B cell (primary cell): ENCODE results near the gene RPRD1A. TPM values are rescaled to one million over a fixed set of nuclear protein-coding genes. Genes with fewer than 3 reads are reported as not detected.
A peak's percentile ranks its signal among the peaks of the same experiment; 100 is the strongest.

Experiments used
- ATAC-seq: fragments of 200-7000 bp; cut with Tn5 transposase; one replicate; pipeline ENCODE4 v1.10.0; 2021; ENCODE audit warnings: low read depth, mild to moderate bottlenecking, moderate number of reproducible peaks, moderate library complexity
- CTCF ChIA-PET: fragments of 350-600 bp; sonication (Branson Sonifier 250); formaldehyde crosslinking; loops from one replicate; lab custom pipeline; 2021; ENCODE audit warnings: antibody characterized with exemption, inconsistent platforms; lab: Charles Lee
- POLR2A ChIA-PET: fragments of 350-600 bp; sonication (Branson Sonifier 250); formaldehyde crosslinking; loops from one replicate; lab custom pipeline; 2021; ENCODE audit warnings: antibody characterized with exemption; lab: Charles Lee
- DNase-seq: peaks from one replicate; pipeline ENCODE4 v3.0.0; 2013
- H2AFZ ChIP-seq: 2 replicates; pipeline ENCODE4 v1.6.1; 2012; ENCODE audit warnings: mild to moderate bottlenecking, low read depth, low read length; ENCODE audit not compliant: insufficient read depth, poor library complexity, severe bottlenecking
- H3K27ac ChIP-seq, 2 donors: 1 replicate in 1 of 2; 2 replicates in 1 of 2; pipeline ENCODE4 v1.5.1; 2012 to 2013; ENCODE audit warnings: low read length in 2 of 2, mild to moderate bottlenecking in 2 of 2, moderate library complexity in 1 of 2
- H3K27me3 ChIP-seq, 4 experiments: fragments of 200-600 bp in 1 of 4; sonication (generic) in 1 of 4; replicated peaks in 1 of 4; 1 replicate in 2 of 4; 2 replicates in 2 of 4; pipeline versions ENCODE4 v1.6.1 to v1.7.0; 2013 to 2016; ENCODE audit warnings: low read length in 3 of 4, mild to moderate bottlenecking in 2 of 4, mixed read lengths in 1 of 4, moderate library complexity in 1 of 4; ENCODE audit not compliant: insufficient read depth in 4 of 4, control insufficient read depth in 3 of 4; ENCODE audit errors: control extremely low read depth in 1 of 4
- H3K36me3 ChIP-seq, 2 experiments: replicated peaks in 1 of 2; 1 replicate in 1 of 2; 2 replicates in 1 of 2; pipeline versions ENCODE4 v1.6.1 to v1.7.1; 2013; ENCODE audit warnings: low read length in 1 of 2; ENCODE audit not compliant: insufficient read depth in 2 of 2, control insufficient read depth in 1 of 2; ENCODE audit errors: control extremely low read depth in 1 of 2, extremely low read depth in 1 of 2
- H3K4me1 ChIP-seq, 2 donors: fragments of 200-600 bp in 1 of 2; sonication (generic) in 1 of 2; 1 replicate in 1 of 2; 2 replicates in 1 of 2; pipeline versions ENCODE4 v1.5.1 to v1.6.1; 2013 to 2017; ENCODE audit warnings: low read length in 2 of 2; ENCODE audit not compliant: control insufficient read depth in 2 of 2, insufficient read depth in 2 of 2
- H3K4me2 ChIP-seq: replicated peaks from 2 replicates; pipeline ENCODE3; 2012; ENCODE audit warnings: mild to moderate bottlenecking, low read depth, low read length; ENCODE audit not compliant: poor library complexity, severe bottlenecking
- H3K4me3 ChIP-seq, 5 experiments: fragments of 200-600 bp in 1 of 5; sonication (generic) in 1 of 5; 1 replicate in 3 of 5; 2 replicates in 2 of 5; pipeline versions ENCODE4 v1.5.1 to v1.7.0; 2011 to 2016; ENCODE audit warnings: low read length in 4 of 5, mild to moderate bottlenecking in 4 of 5, low read depth in 2 of 5, control low read depth in 1 of 5, moderate library complexity in 1 of 5; ENCODE audit not compliant: insufficient read depth in 1 of 5; ENCODE audit errors: control extremely low read depth in 1 of 5, extremely low read depth in 1 of 5
- H3K79me2 ChIP-seq: fragments of 200-600 bp; sonication (generic); one replicate; pipeline ENCODE4 v1.6.0; 2016; ENCODE audit warnings: low read length; ENCODE audit not compliant: control insufficient read depth, insufficient read depth
- H3K9ac ChIP-seq: fragments of 200-600 bp; sonication (generic); 2 replicates; pipeline ENCODE4 v1.6.1; 2017; ENCODE audit warnings: mild to moderate bottlenecking, low read length, moderate library complexity
- H3K9me3 ChIP-seq, 3 donors: one replicate each; pipeline versions ENCODE4 v1.6.1 to v1.7.1; 2013; ENCODE audit warnings: low read length in 2 of 3; ENCODE audit not compliant: control insufficient read depth in 2 of 3, insufficient read depth in 1 of 3; ENCODE audit errors: control extremely low read depth in 1 of 3
- H4K20me1 ChIP-seq: 2 replicates; pipeline ENCODE4 v1.6.0; 2012; ENCODE audit warnings: mild to moderate bottlenecking, low read length; ENCODE audit not compliant: insufficient read depth, control insufficient read depth, poor library complexity, severe bottlenecking
- H3K27ac Mint-ChIP-seq: one replicate; pipeline ENCODE4 v1.8.0; 2021; ENCODE audit warnings: mixed read lengths
- H3K27me3 Mint-ChIP-seq: one replicate; pipeline ENCODE4 v1.8.0; 2021; ENCODE audit warnings: mixed read lengths
- H3K4me1 Mint-ChIP-seq: one replicate; pipeline ENCODE4 v1.8.0; 2021; ENCODE audit warnings: mixed read lengths
- H3K4me3 Mint-ChIP-seq: one replicate; pipeline ENCODE4 v1.8.0; 2021; ENCODE audit warnings: mixed read lengths
- H3K9me3 Mint-ChIP-seq: one replicate; pipeline ENCODE4 v1.8.0; 2022; ENCODE audit warnings: mixed read lengths; ENCODE audit not compliant: insufficient read depth
- CTCF ChIP-seq: fragments of 200-600 bp; IDR thresholded peaks from one replicate; pipeline ENCODE4 v1.8.0; 2022; ENCODE audit warnings: antibody characterized with exemption, mild to moderate bottlenecking
- EZH2 ChIP-seq: IDR thresholded peaks from 2 replicates; pipeline ENCODE4 v1.6.1; 2012; ENCODE audit warnings: borderline replicate concordance, low read depth, mild to moderate bottlenecking, moderate library complexity, low read length; ENCODE audit not compliant: insufficient read depth, poor library complexity, severe bottlenecking
- WGBS: methylation state at CpG from one replicate; pipeline ENCODE4 v1.1.5; 2013; ENCODE audit warnings: missing lambda C conversion rate; ENCODE audit not compliant: insufficient coverage; 5-methylcytosine and 5-hydroxymethylcytosine counted together
- intact Hi-C: fragments of 100-400 bp; cut with micrococcal nuclease; formaldehyde crosslinking; loops from one replicate; pipeline ENCODE4 v1.10.0; 2022
- polyA plus RNA-seq: library from polyadenylated mRNA; depleted of rRNA; stranded (reverse); fragments of >200 nt; gene quantifications from 2 replicates; pipeline ENCODE4 v1.2.3, GENCODE V29; 2012
- total RNA-seq, 2 donors: library from RNA; stranded (reverse); fragments of 120-200 nt in 1 of 2; gene quantifications; 1 replicate in 1 of 2; 2 replicates in 1 of 2; pipeline versions ENCODE4 v1.2.3 to v1.2.4, GENCODE V29; 2013 to 2022

RPRD1A gene
- total and polyA plus RNA-seq, 2 donors (not counting 1 experiment from before 2014, with no cell fraction given), result 27.6 to 62.6 TPM

- WGBS, result over 99% methylated on average over 26 of the region's 31 CpGs
- intact Hi-C loops, result loop anchor here (10.0 kb wide), 1 partner anchor 479 kb away; the partner anchor contains the start of gene GALNT1
- peak overlapping the region; percentile 30 for H3K4me3 Mint-ChIP-seq
These were observed 3.1 kb downstream of the RPRD1A start for GRCh38 chr18:36064027-36064808.

GRCh38 chr18:36058674-36059073 is 8.7 kb downstream of the RPRD1A start:
- WGBS, result no CpG with 5 or more reads among the region's 3 CpGs
- H3K27ac Mint-ChIP-seq, result peak overlapping the region; percentile 63
- H3K27me3 ChIP-seq, result no peaks in the 10 kb centered on the region
- H4K20me1 ChIP-seq, result peaks cover 21% of the 10 kb centered on the region
- peaks cover 0 to 4% (median 0%) of the 10 kb centered on the region in 3 donors for H3K9me3 ChIP-seq
- DNase-seq, result no peak
- TF ChIP-seq CTCF, result no peak
- no peak for TF ChIP-seq EZH2
- peak overlapping the region; percentile 5 for H3K4me2 ChIP-seq
- no peak overlapping the region for H3K27ac ChIP-seq
- peaks cover 99% of the 10 kb centered on the region for H3K79me2 ChIP-seq
- no peaks in the 10 kb centered on the region for H3K36me3 ChIP-seq
- H3K9ac ChIP-seq, result no peak overlapping the region
- H3K4me3 Mint-ChIP-seq, result no peak overlapping the region
- H3K9me3 Mint-ChIP-seq, result no peaks in the 10 kb centered on the region
- no peak overlapping the region for H3K4me3 ChIP-seq
- H3K4me1 Mint-ChIP-seq, result peaks cover 61% of the 10 kb centered on the region
- H3K27me3 Mint-ChIP-seq, result no peaks in the 10 kb centered on the region
- H2AFZ ChIP-seq, result no peak overlapping the region
- intact Hi-C loops, result no loop called here
- POLR2A ChIA-PET, result no interaction called here
- ATAC-seq, result no peak
- CTCF ChIA-PET, result no interaction called here
- peaks cover 34 to 40% of the 10 kb centered on the region in 2 donors for H3K4me1 ChIP-seq

More at GRCh38 chr18:36064027-36064808, 3.1 kb downstream of the RPRD1A start:
- Histone ChIP-seq H3K79me2 (peaks cover 80% of the 10 kb centered on the region), H4K20me1 (peaks cover 5% of the 10 kb centered on the region), H3K9ac (no peak overlapping the region), H3K4me2 (peak overlapping the region; percentile 32), H2AFZ (no peak overlapping the region), H3K27ac (peak overlapping the region in 1 of 2 donors; percentile 64), H3K9me3 (peaks cover 0 to 14% (median 0%) of the 10 kb centered on the region in 3 donors), H3K36me3 (no peaks in the 10 kb centered on the region), H3K27me3 (no peaks in the 10 kb centered on the region), H3K4me3 (no peak overlapping the region), H3K4me1 (peaks cover 44 to 51% of the 10 kb centered on the region in 2 donors)
- Mint-ChIP-seq H3K27ac (peak overlapping the region; percentile 53), H3K9me3 (no peaks in the 10 kb centered on the region), H3K4me1 (peaks cover 61% of the 10 kb centered on the region), H3K27me3 (no peaks in the 10 kb centered on the region)
- ATAC-seq (no peak), DNase-seq (no peak)
- ChIA-PET POLR2A (no interaction called here), CTCF (interaction anchor here (0.9 to 2.1 kb wide), 4 partner anchors 32 to 220 kb away, joined by 3 to 8 read pairs (median 4); no protein-coding TSS in a partner anchor)
- TF ChIP-seq EZH2, result no peak
